Mucosa of rectum (tissue), 2 donors: ENCODE data around the gene RNASEH2A.
"Not testable (repeated sequence)": the region's sequence is repeated elsewhere in the genome, so short reads cannot be mapped to it uniquely, and the experiment has no call there.

ENCODE experiments used
- H3K27ac ChIP-seq, 2 donors: one replicate each; pipeline ENCODE4 v1.7.0; 2013; ENCODE audit warnings: inconsistent platforms in 2 of 2, low read depth in 2 of 2, low read length in 2 of 2
- H3K27me3 ChIP-seq, 2 donors: one replicate each; pipeline ENCODE4 v1.7.0; 2013; ENCODE audit warnings: low read length in 2 of 2; ENCODE audit not compliant: control insufficient read depth in 2 of 2, insufficient read depth in 2 of 2
- H3K36me3 ChIP-seq, 2 donors: one replicate each; pipeline ENCODE4 v1.7.0; 2013; ENCODE audit warnings: low read length in 2 of 2; ENCODE audit not compliant: control insufficient read depth in 2 of 2, insufficient read depth in 2 of 2
- H3K4me1 ChIP-seq, 2 donors: one replicate each; pipeline ENCODE4 v1.7.0; 2013; ENCODE audit warnings: low read length in 2 of 2, mild to moderate bottlenecking in 1 of 2; ENCODE audit not compliant: control insufficient read depth in 2 of 2, insufficient read depth in 2 of 2
- H3K4me3 ChIP-seq, 2 donors: one replicate each; pipeline ENCODE4 v1.7.0; 2013; ENCODE audit warnings: low read length in 2 of 2
- H3K9ac ChIP-seq, 2 donors: one replicate each; pipeline ENCODE4 v1.7.0; 2013; ENCODE audit warnings: low read length in 2 of 2, low read depth in 1 of 2, mild to moderate bottlenecking in 1 of 2
- H3K9me3 ChIP-seq, 2 donors: one replicate each; pipeline ENCODE4 v1.7.0; 2013; ENCODE audit warnings: low read length in 2 of 2; ENCODE audit not compliant: control insufficient read depth in 2 of 2
- donor health status: healthy.
- donor health status: Normal muscosa, but diverticular disease.

RNASEH2A gene

DNA sequence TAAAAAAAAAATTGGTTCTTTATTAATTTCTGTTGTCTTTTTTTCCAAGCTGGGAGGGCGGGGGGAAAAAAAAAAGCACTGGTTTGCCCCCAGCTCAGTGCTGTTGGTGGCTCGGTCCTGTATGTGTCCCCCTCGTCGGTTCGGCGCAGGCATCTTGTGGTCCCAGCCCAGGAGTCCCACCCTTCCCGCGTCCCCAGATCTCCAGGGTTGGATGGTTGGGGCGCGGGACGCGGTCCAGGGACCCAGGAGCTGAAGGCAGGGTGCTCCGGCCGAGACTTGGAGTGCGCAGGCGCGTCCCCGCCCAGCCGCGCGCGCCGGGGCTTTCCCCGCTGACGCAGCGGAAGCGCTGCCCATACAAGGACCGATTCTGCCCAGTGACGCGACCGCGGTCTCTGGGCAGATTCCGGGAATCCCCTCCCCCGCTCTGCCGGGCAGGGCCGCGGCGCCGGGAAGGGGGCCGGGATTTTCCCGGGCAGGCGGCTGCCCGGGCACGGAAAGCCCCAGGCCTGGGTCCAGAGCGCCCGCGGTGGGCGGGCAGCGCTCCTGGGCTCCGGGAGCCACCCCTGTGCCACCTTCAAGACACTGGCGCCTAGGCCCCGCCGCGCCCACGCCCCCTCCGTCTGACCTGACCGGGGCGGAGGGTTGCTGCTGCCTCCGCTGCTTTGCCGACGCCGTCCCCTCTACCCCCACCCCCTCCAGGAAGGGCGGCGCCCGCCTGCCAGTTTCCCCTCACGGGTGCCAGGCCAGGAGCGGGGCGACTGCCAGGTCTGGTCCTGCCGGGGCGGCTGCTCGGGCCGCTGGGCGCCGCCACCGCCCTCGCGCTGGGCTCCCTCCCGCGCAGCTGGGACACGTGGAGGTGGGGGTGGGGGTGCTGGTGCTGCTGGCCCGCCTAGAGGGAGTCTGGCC lies 12.8 kb upstream of the RNASEH2A start:
- H3K4me1 ChIP-seq = peaks cover 41 to 42% of the 10 kb centered on the region in 2 donors
- H3K27ac ChIP-seq = peak overlapping the region; percentile 100
- peak overlapping the region; percentile 93 to 96 for H3K4me3 ChIP-seq
- no peaks in the 10 kb centered on the region for H3K27me3 ChIP-seq
- H3K36me3 ChIP-seq = peaks cover 2 to 4% of the 10 kb centered on the region in 2 donors
- H3K9ac ChIP-seq = peak overlapping the region; percentile 97 to 99
- no peaks in the 10 kb centered on the region for H3K9me3 ChIP-seq

DNA sequence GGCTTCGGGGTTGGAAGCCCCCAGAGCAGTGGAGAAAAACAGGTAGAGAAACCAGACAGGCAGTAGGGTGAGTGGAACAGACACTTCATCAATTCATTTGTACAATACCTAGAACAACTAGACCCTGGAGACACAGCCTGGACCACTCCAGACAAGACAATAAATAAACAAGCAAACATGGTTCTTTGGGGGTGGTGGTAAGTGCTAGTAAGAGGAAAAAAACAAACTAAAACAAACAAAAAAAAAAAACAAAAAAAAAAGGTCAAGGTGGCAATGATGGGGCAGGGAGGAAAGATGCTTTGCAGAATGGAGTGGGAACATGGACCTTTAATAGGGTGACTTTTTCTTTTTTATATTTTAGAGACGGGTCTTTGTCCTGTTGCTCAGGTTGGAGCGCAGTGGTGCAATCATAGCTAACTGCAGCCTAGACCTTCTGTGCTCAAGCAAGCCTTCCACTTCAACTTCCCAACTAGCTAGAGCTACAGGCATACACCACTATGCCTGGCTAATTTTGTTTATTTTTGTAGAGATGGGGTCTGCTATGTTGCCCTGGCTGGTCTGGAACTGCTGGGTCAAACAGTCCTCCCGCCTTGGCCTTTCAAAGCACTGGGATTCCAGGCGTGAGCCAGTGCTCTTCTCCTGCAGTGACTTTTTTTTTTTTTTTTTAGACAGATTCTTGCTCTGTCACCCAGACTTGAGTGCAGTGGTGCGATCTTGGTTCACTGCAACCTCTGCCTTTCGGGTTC lies 12.0 kb upstream of the RNASEH2A start:
- peaks cover 33 to 34% of the 10 kb centered on the region in 2 donors for H3K4me1 ChIP-seq
- H3K36me3 ChIP-seq = peaks cover 3 to 4% of the 10 kb centered on the region in 2 donors
- no peaks in the 10 kb centered on the region for H3K9me3 ChIP-seq
- peak overlapping the region; percentile 100 for H3K27ac ChIP-seq
- H3K4me3 ChIP-seq = peak overlapping the region; percentile 93 to 96
- no peaks in the 10 kb centered on the region for H3K27me3 ChIP-seq
- peak overlapping the region; percentile 97 to 99 for H3K9ac ChIP-seq

DNA sequence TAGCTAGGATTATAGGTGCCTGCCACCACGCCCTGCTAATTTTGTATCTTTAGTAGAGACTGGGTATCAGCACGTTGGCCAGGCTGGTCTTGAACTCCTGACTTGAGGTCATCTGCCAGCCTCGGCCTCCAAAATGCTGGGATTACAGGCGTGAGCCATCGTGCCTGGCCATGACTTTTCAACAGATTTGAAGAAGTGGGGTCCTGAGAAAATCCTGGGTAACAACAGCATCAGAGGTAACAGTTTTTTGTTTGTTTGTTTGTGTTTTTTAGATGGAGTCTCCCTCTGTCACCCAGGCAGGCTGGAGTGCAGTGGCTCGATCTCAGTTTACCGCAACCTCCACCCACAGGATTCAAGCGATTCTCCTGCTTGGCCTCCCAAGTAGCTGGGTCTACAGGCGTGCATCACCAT lies 11.4 kb upstream of the RNASEH2A start:
- H3K27ac ChIP-seq = no peak overlapping the region
- H3K9ac ChIP-seq = no peak overlapping the region
- peaks cover 32 to 33% of the 10 kb centered on the region in 2 donors for H3K4me1 ChIP-seq
- H3K36me3 ChIP-seq = peaks cover 4 to 9% of the 10 kb centered on the region in 2 donors
- no peaks in the 10 kb centered on the region for H3K9me3 ChIP-seq
- no peak overlapping the region for H3K4me3 ChIP-seq
- H3K27me3 ChIP-seq = no peaks in the 10 kb centered on the region

DNA sequence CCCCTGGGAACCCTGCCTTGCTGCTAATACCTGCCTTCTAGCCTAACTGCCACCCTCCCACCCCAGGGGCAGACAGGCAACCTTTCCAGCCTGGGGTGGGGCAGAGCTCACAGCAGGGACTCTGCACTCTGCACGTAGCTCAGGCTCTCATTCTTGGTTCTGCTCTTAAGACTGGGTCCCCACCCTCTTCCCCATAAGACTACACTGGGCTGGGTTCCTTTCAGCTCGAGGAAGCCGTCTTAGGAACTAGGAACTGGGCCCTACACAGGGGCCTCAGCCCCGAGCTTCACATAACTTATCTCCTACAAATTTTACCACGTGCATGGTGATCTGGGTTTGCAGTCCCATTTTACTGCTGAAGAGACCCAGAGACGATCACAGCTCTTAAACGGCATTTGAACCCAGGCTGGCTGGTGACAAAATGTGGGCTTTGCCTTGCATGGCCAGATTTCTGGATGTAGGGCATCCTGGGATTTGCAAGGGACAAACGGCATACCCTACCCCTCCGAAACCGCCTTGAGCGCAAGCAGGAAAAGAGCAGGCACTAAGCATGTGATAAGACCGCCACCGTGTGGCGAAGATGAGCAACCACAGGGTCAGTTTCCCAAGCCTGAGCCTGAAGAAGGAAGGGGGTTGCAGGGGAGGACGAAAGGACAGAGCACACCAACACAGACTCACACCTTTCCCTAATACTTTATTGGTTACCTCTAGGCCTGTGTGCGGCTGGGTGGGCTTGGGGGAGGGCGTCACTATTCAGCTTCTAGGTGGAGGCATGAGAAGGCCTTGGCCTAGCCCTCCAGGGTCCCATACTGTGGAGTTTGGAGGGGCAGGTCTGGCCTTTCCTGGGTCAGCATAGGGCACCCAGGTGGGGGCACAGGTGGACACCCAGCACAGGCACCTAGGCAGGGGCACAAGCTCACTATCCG lies 10.0 kb upstream of the RNASEH2A start:
- Histone ChIP-seq H3K27ac (peak overlapping the region; percentile 85 to 86), H3K4me1 (peaks cover 26 to 30% of the 10 kb centered on the region in 2 donors), H3K36me3 (peaks cover 4 to 14% of the 10 kb centered on the region in 2 donors), H3K4me3 (peak overlapping the region; percentile 37 to 64), H3K27me3 (no peaks in the 10 kb centered on the region), H3K9ac (peak overlapping the region; percentile 62 to 78), H3K9me3 (no peaks in the 10 kb centered on the region)

DNA sequence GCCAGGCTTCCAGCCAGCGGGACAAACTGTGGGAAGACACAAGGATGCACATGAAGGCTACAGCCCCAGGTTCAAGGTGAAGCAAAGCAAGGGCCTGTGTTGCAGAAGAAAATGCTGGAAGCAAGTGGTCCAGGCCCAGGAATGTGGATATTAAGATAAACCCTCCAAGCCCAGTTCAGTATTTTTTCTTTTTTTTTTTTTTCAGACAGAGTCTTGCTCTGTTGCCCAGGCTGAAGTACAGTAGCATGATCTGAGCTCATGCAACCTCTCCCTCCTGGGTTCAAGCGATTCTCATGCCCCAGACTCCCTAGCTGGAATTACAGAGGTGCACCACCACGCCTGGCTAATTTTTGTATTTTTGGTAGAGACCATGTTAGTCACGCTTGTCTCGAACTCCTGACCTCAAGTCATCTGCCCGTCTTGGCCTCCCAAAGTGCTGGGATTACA lies 9.2 kb upstream of the RNASEH2A start:
- H3K9ac ChIP-seq = no peak overlapping the region
- no peak overlapping the region for H3K27ac ChIP-seq
- peaks cover 28 to 34% of the 10 kb centered on the region in 2 donors for H3K4me1 ChIP-seq

DNA sequence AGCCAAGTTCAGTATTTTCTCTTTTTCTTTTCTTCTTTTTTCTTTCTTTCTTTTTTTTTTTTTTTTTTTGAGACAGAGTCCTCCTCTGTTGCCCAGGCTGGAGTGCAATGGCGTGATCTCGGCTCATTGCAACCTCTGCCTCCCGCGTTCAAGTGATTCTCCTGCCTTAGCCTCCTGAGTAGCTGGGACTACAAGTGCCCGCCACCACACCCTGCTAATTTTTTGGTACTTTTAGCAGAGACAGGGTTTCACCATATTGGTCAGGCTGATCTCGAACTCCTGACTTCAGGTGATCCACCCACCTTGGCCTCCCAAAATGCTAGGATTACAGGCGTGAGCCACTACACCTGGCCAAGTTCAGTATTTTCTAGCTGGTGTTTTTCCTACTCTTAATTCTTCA lies 8.8 kb upstream of the RNASEH2A start:
- not testable (repeated sequence) for H3K9me3 ChIP-seq, H3K27me3 ChIP-seq, H3K9ac ChIP-seq, H3K27ac ChIP-seq, H3K4me3 ChIP-seq
- Histone ChIP-seq H3K4me1 (peaks cover 32 to 37% of the 10 kb centered on the region in 2 donors), H3K36me3 (peaks cover 4 to 13% of the 10 kb centered on the region in 2 donors)

More for the DNA sequence above, 9.2 kb upstream of the RNASEH2A start:
- Histone ChIP-seq H3K36me3 (peaks cover 4 to 14% of the 10 kb centered on the region in 2 donors), H3K4me3 (no peak overlapping the region), H3K9me3 (no peaks in the 10 kb centered on the region), H3K27me3 (no peaks in the 10 kb centered on the region)

DNA sequence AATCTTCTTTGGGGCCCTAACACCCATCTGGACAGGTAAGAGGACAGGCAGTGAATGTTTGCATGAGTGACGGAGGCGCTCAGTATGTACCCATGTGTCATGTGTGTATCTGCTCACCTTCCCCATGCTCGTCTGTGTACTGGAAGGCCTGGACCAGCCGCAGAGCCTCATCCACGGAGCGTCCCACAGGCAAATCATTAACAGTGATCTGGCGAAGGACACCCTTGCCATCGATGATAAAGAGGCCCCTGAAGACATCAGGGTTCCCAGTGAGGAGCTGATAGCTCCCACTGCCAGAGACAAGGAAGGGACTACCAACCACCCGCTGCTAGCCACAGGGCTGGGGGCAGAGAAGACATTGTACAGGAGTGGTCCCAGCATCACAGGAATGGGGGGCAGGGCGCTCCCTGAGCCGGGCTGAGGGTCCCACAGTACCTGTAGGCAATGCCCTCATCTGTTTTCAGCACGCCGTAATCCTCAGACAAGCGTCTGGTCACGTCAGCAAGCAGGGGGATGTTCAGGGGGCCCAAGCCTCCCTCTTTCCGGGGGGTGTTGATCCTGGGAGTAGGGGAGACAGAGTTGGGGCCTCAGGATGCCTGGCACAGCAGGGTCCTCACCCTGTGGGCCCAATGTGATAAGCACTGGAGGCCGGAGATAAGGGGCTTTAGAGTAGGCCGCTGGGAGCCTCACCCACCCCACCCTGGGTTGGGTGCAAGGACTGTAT lies 6.5 kb upstream of the RNASEH2A start:
- Histone ChIP-seq H3K9ac (peak overlapping the region in 1 of 2 donors; percentile 32), H3K27ac (no peak overlapping the region), H3K36me3 (peaks cover 4 to 12% of the 10 kb centered on the region in 2 donors), H3K4me1 (peaks cover 24 to 27% of the 10 kb centered on the region in 2 donors), H3K27me3 (no peaks in the 10 kb centered on the region), H3K9me3 (no peaks in the 10 kb centered on the region), H3K4me3 (peak overlapping the region in 1 of 2 donors; percentile 95)

DNA sequence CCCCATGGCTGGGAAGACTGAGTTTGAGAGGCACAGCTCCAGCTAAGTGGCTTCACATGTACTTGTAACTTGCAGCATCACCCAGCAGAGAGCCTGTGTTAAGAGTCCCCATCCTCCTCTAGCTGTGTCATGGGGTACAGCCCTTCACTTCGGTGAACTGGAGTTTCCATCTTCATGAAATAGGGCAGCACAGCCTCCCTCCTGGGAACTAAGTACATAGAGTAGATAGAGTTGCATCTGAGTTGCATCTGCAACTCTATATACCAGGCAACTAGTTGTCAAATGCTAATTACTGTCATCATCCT lies 6.0 kb upstream of the RNASEH2A start:
- Histone ChIP-seq H3K9me3 (no peaks in the 10 kb centered on the region), H3K4me3 (peak overlapping the region; percentile 83 to 95), H3K27me3 (no peaks in the 10 kb centered on the region), H3K9ac (peak overlapping the region; percentile 32 to 83), H3K4me1 (peaks cover 21 to 27% of the 10 kb centered on the region in 2 donors), H3K27ac (no peak overlapping the region), H3K36me3 (peaks cover 4 to 12% of the 10 kb centered on the region in 2 donors)

DNA sequence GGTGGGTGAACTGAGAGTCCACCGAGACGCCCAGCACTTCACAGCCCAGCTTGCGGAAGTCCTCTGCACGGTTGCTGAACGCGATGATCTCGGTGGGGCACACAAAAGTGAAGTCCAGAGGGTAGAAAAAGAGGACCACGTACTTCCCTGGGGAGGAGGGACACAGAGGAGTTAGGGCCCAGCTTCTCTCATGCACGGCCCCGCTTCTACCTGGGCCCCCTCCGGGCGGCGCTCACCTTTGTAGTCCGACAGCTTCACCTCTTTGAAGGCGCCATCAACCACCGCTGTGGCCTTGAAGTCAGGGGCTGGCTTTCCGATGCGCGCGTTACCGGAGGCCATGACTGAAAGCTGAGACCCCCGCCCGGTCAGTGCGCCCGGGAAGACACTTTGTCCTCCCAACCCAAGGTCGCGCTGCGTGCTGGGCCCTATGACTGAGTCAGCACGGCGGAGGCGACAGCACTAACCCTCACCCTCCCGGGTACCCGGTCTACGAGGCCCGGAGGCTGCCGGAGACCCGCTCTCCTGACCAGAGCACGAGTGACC lies 5.4 kb upstream of the RNASEH2A start:
- peak overlapping the region; percentile 83 to 99 for H3K9ac ChIP-seq
- peaks cover 4 to 12% of the 10 kb centered on the region in 2 donors for H3K36me3 ChIP-seq
- H3K9me3 ChIP-seq = no peaks in the 10 kb centered on the region
- peak overlapping the region; percentile 83 to 95 for H3K4me3 ChIP-seq
- no peaks in the 10 kb centered on the region for H3K27me3 ChIP-seq
- H3K4me1 ChIP-seq = peaks cover 18 to 24% of the 10 kb centered on the region in 2 donors
- H3K27ac ChIP-seq = peak overlapping the region; percentile 30 to 77
